ENCODE results near the gene TOP1.

TOP1 gene

GRCh38 chr20:40979247-40979646 is 49.4 kb upstream of the TOP1 start (continued):
- no peak for TF ChIP-seq ZNF785 (tag by site-specific recombination; IDR thresholded peaks at IDR 0.05)
- no peak for TF ChIP-seq ZSCAN30 (tag by site-specific recombination; IDR thresholded peaks at IDR 0.05)
- TF ChIP-seq TSHZ1 (tag by site-specific recombination; IDR thresholded peaks at IDR 0.05; ENCODE audit: borderline replicate concordance): no peak
- TF ChIP-seq ZNF423 (tag by site-specific recombination; IDR thresholded peaks at IDR 0.05): no peak
- no peak for TF ChIP-seq ZNF157 (tag by site-specific recombination; IDR thresholded peaks at IDR 0.05)
- TF ChIP-seq ZXDB (tag by site-specific recombination; IDR thresholded peaks at IDR 0.05): no peak
- TF ChIP-seq ZNF140 (tag by site-specific recombination; IDR thresholded peaks at IDR 0.05): no peak
- no peak for TF ChIP-seq ZNF621 (tag by site-specific recombination; IDR thresholded peaks at IDR 0.05)

GRCh38 chr20:40980106-40980827 is 48.4 kb upstream of the TOP1 start:
- Histone ChIP-seq H3K4me1 (ENCODE audit: control insufficient read depth, insufficient read depth, low read length) (no peaks in the 10 kb centered on the region), H3K36me3 (ENCODE audit: control insufficient read depth in 2 of 2, insufficient read depth in 1 of 2, low read length in 2 of 2) (no peaks in the 10 kb centered on the region), H3K4me3 (ENCODE audit: low read depth, low read length) (no peak overlapping the region), H3K27ac (ENCODE audit: extremely low read depth, low read depth, low read length) (no peak overlapping the region), H3K9me3 (ENCODE audit: control insufficient read depth, insufficient read depth, low read depth, low read length) (no peaks in the 10 kb centered on the region)
- POLR2A ChIA-PET: no interaction called here
- CTCF ChIA-PET: interaction anchor here (0.9 to 2.0 kb wide), 5 partner anchors 8 to 193 kb away, joined by 3 to 10 read pairs (median 4); no protein-coding TSS in a partner anchor
- TF ChIP-seq ZNF791 (tag by site-specific recombination; IDR thresholded peaks at IDR 0.05): no peak
- no peak for TF ChIP-seq ZNF18 (tag by site-specific recombination; IDR thresholded peaks at IDR 0.05)
- no peak for TF ChIP-seq ZBTB11 (tag by site-specific recombination; conservative IDR thresholded peaks at IDR 0.05; ENCODE audit: low read depth)
- no peak for TF ChIP-seq MZF1 (tag by site-specific recombination; IDR thresholded peaks at IDR 0.05; ENCODE audit: borderline replicate concordance)
- no peak for TF ChIP-seq ZNF639 (tag by site-specific recombination; IDR thresholded peaks at IDR 0.05)
- no peak for TF ChIP-seq HOXC10 (CRISPR knock-in tag; IDR thresholded peaks at IDR 0.05)
- no peak for TF ChIP-seq PRDM2 (tag by site-specific recombination; IDR thresholded peaks at IDR 0.05; ENCODE audit: borderline replicate concordance)

Data from HEK293 (cell line).